ENCODE results near the gene ARNT2. TPM values are rescaled to one million over a fixed set of nuclear protein-coding genes. Genes with fewer than 3 reads are reported as not detected.
A peak's percentile ranks its signal among the peaks of the same experiment; 100 is the strongest.

The ARNT2 gene
- total and polyA plus RNA-seq, 8 donors = 0.58 to 27.4 (median 1.6) TPM

- H3K27ac ChIP-seq = no peak overlapping the region
- no peaks in the 10 kb centered on the region for H3K4me1 ChIP-seq
- peaks cover 0 to 6% (median 0%) of the 10 kb centered on the region in 3 donors for H3K27me3 ChIP-seq
- H3K4me3 ChIP-seq = no peak overlapping the region
- no peak for TF ChIP-seq POLR2AphosphoS5 (IDR thresholded peaks at IDR 0.05)
- no peak for TF ChIP-seq CTCF (IDR thresholded peaks at IDR 0.05)
- no peak for TF ChIP-seq POLR2A (IDR thresholded peaks at IDR 0.05)
- no peak for TF ChIP-seq EP300 (IDR thresholded peaks at IDR 0.05)
- DNase-seq = no peak
- 84 to 92% (median 87%) methylated on average over 14 of the region's 14 CpGs for WGBS, 5 donors
- no peaks in the 10 kb centered on the region for H3K9me3 ChIP-seq
- no peaks in the 10 kb centered on the region for H3K36me3 ChIP-seq
- intact Hi-C loops (cut with DNase I; ENCODE audit: low total_unique reads) = no loop called here
Measured at GRCh38 chr15:80461356-80462095, 57.3 kb downstream of the ARNT2 start.

GRCh38 chr15:80462111-80462510, 57.9 kb downstream of the ARNT2 start:
- 90 to 96% (median 92%) methylated on average over 6 of the region's 6 CpGs for WGBS, 5 donors
- Histone ChIP-seq H3K9me3 (no peaks in the 10 kb centered on the region), H3K4me3 (no peak overlapping the region), H3K36me3 (no peaks in the 10 kb centered on the region), H3K4me1 (no peaks in the 10 kb centered on the region), H3K27me3 (peaks cover 0 to 6% (median 0%) of the 10 kb centered on the region in 3 donors), H3K27ac (no peak overlapping the region)
- no peak for TF ChIP-seq CTCF (IDR thresholded peaks at IDR 0.05)
- no peak for TF ChIP-seq POLR2A (IDR thresholded peaks at IDR 0.05)
- TF ChIP-seq POLR2AphosphoS5 (IDR thresholded peaks at IDR 0.05) = no peak
- TF ChIP-seq EP300 (IDR thresholded peaks at IDR 0.05) = no peak
- DNase-seq = no peak
- intact Hi-C loops (cut with DNase I; ENCODE audit: low total_unique reads) = no loop called here

GRCh38 chr15:80462836-80463512, 58.8 kb downstream of the ARNT2 start:
- no peak for DNase-seq
- Histone ChIP-seq H3K36me3 (no peaks in the 10 kb centered on the region), H3K27me3 (peaks cover 0 to 6% (median 0%) of the 10 kb centered on the region in 3 donors), H3K27ac (no peak overlapping the region), H3K9me3 (no peaks in the 10 kb centered on the region), H3K4me3 (no peak overlapping the region), H3K4me1 (no peaks in the 10 kb centered on the region)
- TF ChIP-seq CTCF (IDR thresholded peaks at IDR 0.05) = no peak
- TF ChIP-seq POLR2AphosphoS5 (IDR thresholded peaks at IDR 0.05) = no peak
- no peak for TF ChIP-seq EP300 (IDR thresholded peaks at IDR 0.05)
- TF ChIP-seq POLR2A (IDR thresholded peaks at IDR 0.05) = no peak
- WGBS, 5 donors = 71 to 84% (median 77%) methylated on average over 8 of the region's 8 CpGs
- intact Hi-C loops (cut with DNase I; ENCODE audit: low total_unique reads) = no loop called here

- H3K36me3 ChIP-seq = no peaks in the 10 kb centered on the region
- no peaks in the 10 kb centered on the region for H3K9me3 ChIP-seq
- WGBS, 5 donors = 53 to 86% (median 76%) methylated on average over 3 to 4 of the region's 4 CpGs
- intact Hi-C loops (cut with DNase I; ENCODE audit: low total_unique reads) = no loop called here
- peaks cover 0 to 6% (median 0%) of the 10 kb centered on the region in 3 donors for H3K27me3 ChIP-seq
- H3K4me1 ChIP-seq = no peaks in the 10 kb centered on the region
- TF ChIP-seq CTCF (IDR thresholded peaks at IDR 0.05) (no peak), POLR2AphosphoS5 (IDR thresholded peaks at IDR 0.05) (no peak), POLR2A (IDR thresholded peaks at IDR 0.05) (no peak), EP300 (IDR thresholded peaks at IDR 0.05) (no peak)
- peak in 1 of 2 donors; percentile 21 for DNase-seq
- no peak overlapping the region for H3K27ac ChIP-seq
- H3K4me3 ChIP-seq = no peak overlapping the region
Measured at GRCh38 chr15:80464951-80465625, 60.9 kb downstream of the ARNT2 start.
